Adrenal gland (tissue), 12 donors: ENCODE data around the gene PTPRD. TPM values are rescaled to one million over a fixed set of nuclear protein-coding genes. Genes with fewer than 3 reads are reported as not detected.

ENCODE experiments used
- DNase-seq, 7 donors: peaks; one replicate each; pipeline ENCODE4 v3.0.0-alpha.2; 2019 to 2020
- H3K27ac ChIP-seq, 5 donors: fragments of 200-600 bp; sonication (generic) in 4 of 5; 1 replicate in 3 of 5; 2 replicates in 2 of 5; pipeline versions ENCODE4 v1.5.1 to v1.8.0; 2016 to 2020; ENCODE audit warnings: mild to moderate bottlenecking in 1 of 5
- H3K27me3 ChIP-seq: fragments of 200-600 bp; 2 replicates; pipeline ENCODE4 v1.8.0; 2021
- H3K36me3 ChIP-seq, 2 donors: fragments of 200-600 bp; replicated peaks in 1 of 2; 1 replicate in 1 of 2; 2 replicates in 1 of 2; pipeline versions ENCODE4 v1.5.1 to v1.8.0; 2018 to 2022
- H3K4me1 ChIP-seq, 2 donors: fragments of 200-600 bp; replicated peaks in 1 of 2; 1 replicate in 1 of 2; 2 replicates in 1 of 2; pipeline versions ENCODE4 v1.5.1 to v1.8.0; 2018 to 2021
- H3K4me3 ChIP-seq, 4 donors: fragments of 200-600 bp; sonication (generic) in 3 of 4; one replicate each; pipeline ENCODE4 v1.5.1; 2016 to 2018
- H3K9me3 ChIP-seq, 3 donors: fragments of 200-600 bp; sonication (generic) in 1 of 3; replicated peaks in 1 of 3; 1 replicate in 2 of 3; 2 replicates in 1 of 3; pipeline versions ENCODE4 v1.5.1 to v1.8.0; 2016 to 2021
- CTCF ChIP-seq, 6 experiments: fragments of 450-650 bp in 4 of 6; fragments of 200-600 bp in 2 of 6; sonication (generic) in 1 of 6; IDR thresholded peaks; 1 replicate in 5 of 6; 2 replicates in 1 of 6; pipeline versions ENCODE4 v1.5.1 to v1.8.0; 2016 to 2021; ENCODE audit warnings: antibody characterized with exemption in 6 of 6, mild to moderate bottlenecking in 2 of 6, moderate library complexity in 1 of 6
- POLR2A ChIP-seq, 2 donors: fragments of 450-650 bp; IDR thresholded peaks; one replicate each; pipeline ENCODE4 v1.6.1; 2017; ENCODE audit warnings: antibody characterized with exemption in 2 of 2, mild to moderate bottlenecking in 2 of 2, moderate library complexity in 1 of 2
- WGBS, 4 donors: extraction: QIAGEN DNeasy Blood & Tissue Kit in 2 of 4; methylation state at CpG; one replicate each; pipeline versions ENCODE4 v1.1.5 to v1.1.7; 2013 to 2017; 5-methylcytosine and 5-hydroxymethylcytosine counted together
- intact Hi-C, 2 donors: fragments of 100-400 bp; cut with DNase I; formaldehyde crosslinking; loops; one replicate each; pipeline versions ENCODE4 v1.14.1 to v1.15.0; 2022 to 2023
- polyA plus RNA-seq, 3 donors: library from polyadenylated mRNA; stranded (reverse); fragments of 200-250 nt in 2 of 3; fragments of 350-450 nt in 1 of 3; fragmentation: Illumina TruSeq in 1 of 3; extraction: RNeasy Lipid Tissue Mini Kit (QIAGEN cat#74804) in 1 of 3; gene quantifications; one replicate each; pipeline ENCODE4 v1.2.3, GENCODE V29; 2013 to 2014
- total RNA-seq, 9 donors: library from RNA; depleted of rRNA in 4 of 9; stranded (reverse); fragments of >200 nt in 4 of 9; fragments of 120-200 nt in 1 of 9; fragmentation: NEBNext Ultra II Directional in 1 of 9; extraction: Animal tissue kit (Norgen Biotek cat#: 25700) in 1 of 9; gene quantifications; one replicate each; pipeline versions ENCODE4 v1.1.0 to v1.2.4, GENCODE V29; 2013 to 2023
- donor health status: healthy with polysubstance abuse.
- donor health status: Bipolar disorder and iron deficiency.
- donor health status: DM: yes; HTN: yes; CAD: no.
- donor health status: DM: no; HTN: no; CAD: no.
- donor health status: DM: no; HTN: no; CAD: no.
- donor health status: DM: yes; HTN: yes; CAD: no.

Gene PTPRD
- total and polyA plus RNA-seq, 12 donors: 0.61 to 71.2 (median 4.5) TPM

- no peaks in the 10 kb centered on the region for H3K4me1 ChIP-seq
- DNase-seq: no peak
- intact Hi-C loops: no loop called here
- no peaks in the 10 kb centered on the region for H3K27me3 ChIP-seq
- no peaks in the 10 kb centered on the region for H3K9me3 ChIP-seq
- TF ChIP-seq CTCF (IDR thresholded peaks at IDR 0.05): no peak
- no peak for TF ChIP-seq POLR2A (IDR thresholded peaks at IDR 0.05)
- WGBS, 4 donors: 56 to 64% (median 59%) methylated on average over 1 of the region's 1 CpG
- H3K36me3 ChIP-seq: no peaks in the 10 kb centered on the region
- H3K4me3 ChIP-seq: no peak overlapping the region
- no peak overlapping the region for H3K27ac ChIP-seq
Measured at GRCh38 chr9:8604201-8604600, 2008.6 kb downstream of the PTPRD start.

GRCh38 chr9:8600914-8601680 lies 2011.7 kb downstream of the PTPRD start:
- H3K36me3 ChIP-seq: no peaks in the 10 kb centered on the region
- intact Hi-C loops: no loop called here
- no peak for DNase-seq
- no peak overlapping the region for H3K27ac ChIP-seq
- no peaks in the 10 kb centered on the region for H3K9me3 ChIP-seq
- H3K27me3 ChIP-seq: no peaks in the 10 kb centered on the region
- WGBS, 4 donors: 87 to 94% (median 90%) methylated on average over 4 of the region's 4 CpGs
- H3K4me3 ChIP-seq: no peak overlapping the region
- no peaks in the 10 kb centered on the region for H3K4me1 ChIP-seq
- no peak for TF ChIP-seq POLR2A (IDR thresholded peaks at IDR 0.05)
- no peak for TF ChIP-seq CTCF (IDR thresholded peaks at IDR 0.05)

GRCh38 chr9:8599937-8600336 lies 2012.9 kb downstream of the PTPRD start:
- DNase-seq: no peak
- Histone ChIP-seq H3K4me3 (no peak overlapping the region), H3K4me1 (no peaks in the 10 kb centered on the region), H3K27ac (no peak overlapping the region), H3K27me3 (no peaks in the 10 kb centered on the region), H3K9me3 (no peaks in the 10 kb centered on the region), H3K36me3 (no peaks in the 10 kb centered on the region)
- intact Hi-C loops: no loop called here
- no peak for TF ChIP-seq POLR2A (IDR thresholded peaks at IDR 0.05)
- no peak for TF ChIP-seq CTCF (IDR thresholded peaks at IDR 0.05)
- 81 to 95% (median 85%) methylated on average over 3 to 5 of the region's 5 CpGs for WGBS, 4 donors

- Histone ChIP-seq H3K27me3 (no peaks in the 10 kb centered on the region), H3K36me3 (no peaks in the 10 kb centered on the region), H3K27ac (no peak overlapping the region), H3K4me3 (no peak overlapping the region), H3K4me1 (no peaks in the 10 kb centered on the region), H3K9me3 (no peaks in the 10 kb centered on the region)
- no peak for DNase-seq
- TF ChIP-seq CTCF (IDR thresholded peaks at IDR 0.05): no peak
- no peak for TF ChIP-seq POLR2A (IDR thresholded peaks at IDR 0.05)
- 78 to 86% (median 81%) methylated on average over 4 of the region's 4 CpGs for WGBS, 4 donors
- intact Hi-C loops: no loop called here
Measured at GRCh38 chr9:8589476-8589875, 2023.3 kb downstream of the PTPRD start.
